ENCODE measurements around the gene CBFB.

CBFB gene

GRCh38 chr16:67144943-67145342 is 116.0 kb downstream of the CBFB start:
- no peak for DNase-seq

GRCh38 chr16:67145746-67146145 is 116.8 kb downstream of the CBFB start:
- DNase-seq: no peak

DNA sequence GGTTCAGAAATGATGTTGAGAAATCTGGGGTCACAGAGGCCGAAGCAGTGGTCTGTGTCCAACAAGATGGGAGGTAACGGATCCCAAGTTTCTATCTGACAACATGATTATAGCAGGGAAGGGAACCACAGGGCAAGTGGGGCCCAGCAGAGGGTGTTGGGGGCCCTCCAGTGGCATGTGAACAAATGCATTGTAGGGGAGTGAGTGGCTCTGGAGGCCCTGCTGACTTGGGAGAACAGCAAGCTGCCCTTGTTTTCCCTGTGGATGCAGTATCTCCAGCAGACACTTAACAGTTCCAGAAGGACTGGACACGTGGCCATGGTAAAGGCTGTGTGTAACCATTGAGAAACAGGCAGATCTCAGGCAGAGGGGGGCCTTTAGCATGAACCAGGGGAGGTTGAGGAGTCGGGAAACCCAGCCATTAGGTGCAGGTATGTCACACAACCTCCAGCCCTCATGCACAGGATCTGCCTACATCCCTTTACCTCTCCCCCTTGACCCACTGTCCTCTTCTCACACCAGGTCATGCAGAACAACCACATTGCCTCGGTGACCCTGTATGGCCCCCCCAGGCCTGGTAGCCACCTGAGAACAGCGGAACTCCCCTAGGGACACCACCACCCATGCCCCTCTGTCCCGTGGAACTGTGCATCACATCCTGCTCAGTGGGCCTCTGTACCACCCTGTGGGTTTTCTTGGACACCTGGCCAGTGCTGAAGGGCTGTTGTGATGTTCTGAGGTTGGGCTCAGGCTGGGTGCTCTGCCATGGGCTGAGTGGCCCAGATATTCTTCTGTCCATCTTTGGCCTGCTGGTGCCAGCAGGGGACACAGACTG is 117.8 kb downstream of the CBFB start:
- no peak for DNase-seq

- DNase-seq: no peak
Observed at GRCh38 chr16:67147437-67148140, 118.6 kb downstream of the CBFB start.

DNA sequence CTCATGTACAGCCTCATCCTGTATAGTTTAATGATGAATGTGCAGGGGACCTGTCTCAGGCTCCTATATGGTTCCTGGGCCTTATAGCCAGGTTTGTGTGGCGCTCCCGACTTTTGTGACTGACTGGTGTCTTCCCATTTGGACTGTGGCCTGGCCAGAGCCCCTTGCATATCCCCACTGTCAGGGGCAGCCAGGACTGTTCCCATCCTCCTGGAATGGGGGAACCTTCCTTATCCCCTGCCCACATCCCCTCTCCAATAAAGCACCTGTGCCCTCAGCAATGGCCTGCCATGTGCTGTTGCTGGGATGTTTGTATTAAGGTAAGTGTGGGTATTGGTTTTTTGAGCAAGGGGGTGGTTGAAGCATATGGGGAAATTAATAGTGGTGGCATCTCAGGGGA is 119.3 kb downstream of the CBFB start:
- no peak for DNase-seq

GRCh38 chr16:67148656-67149275 is 119.8 kb downstream of the CBFB start:
- no peak for DNase-seq

GRCh38 chr16:67149276-67150046 is 120.5 kb downstream of the CBFB start:
- DNase-seq: no peak

DNA sequence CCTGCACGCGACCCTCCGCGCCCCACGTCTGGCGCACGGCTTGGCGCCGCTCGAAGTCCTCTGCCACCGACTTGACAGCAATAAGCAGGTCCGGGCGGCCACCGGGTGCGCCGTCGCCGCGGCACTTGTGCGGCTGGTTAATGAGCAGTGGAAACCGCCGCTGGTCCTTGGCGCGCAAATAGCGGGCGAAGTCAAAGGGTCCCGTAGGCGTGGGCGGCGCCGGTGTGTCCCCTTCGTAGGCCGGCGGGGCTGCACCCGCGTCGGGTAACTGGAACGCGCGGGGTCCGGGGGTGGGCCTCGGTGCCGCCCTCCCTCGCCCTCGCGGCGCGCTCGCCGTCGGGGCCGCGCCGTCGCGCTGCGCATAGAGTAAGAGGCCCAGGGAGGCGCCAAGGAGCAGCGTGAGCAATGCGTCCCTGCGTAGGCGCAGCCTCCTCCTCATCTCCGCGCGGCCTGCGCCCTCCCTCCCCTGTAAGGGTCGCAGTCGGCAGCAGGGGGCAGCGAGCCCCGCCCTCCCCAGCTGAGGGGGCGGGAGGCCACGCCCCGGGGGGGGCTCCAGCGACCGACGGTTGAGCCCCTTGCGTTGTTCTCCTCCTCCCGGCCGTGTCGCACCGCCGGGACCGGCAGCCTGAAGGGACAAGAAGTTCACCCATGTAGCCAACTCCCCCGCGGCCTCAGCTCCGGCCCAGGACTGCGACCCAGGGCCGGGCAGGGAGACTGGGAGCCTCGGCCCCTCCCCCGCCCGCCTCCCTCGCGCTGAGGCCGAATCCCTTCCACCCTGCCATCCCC is 121.3 kb downstream of the CBFB start:
- DNase-seq: peak; percentile 69

All from hematopoietic multipotent progenitor cell treated with erythropoietin and hydrocortisone succinate and interleukin-3 and kit ligand, for 6 days (in vitro differentiated cells).